ENCODE data around the gene CZIB. TPM values are rescaled to one million over a fixed set of nuclear protein-coding genes. Genes with fewer than 3 reads are reported as not detected.
A peak's percentile ranks its signal among the peaks of the same experiment; 100 is the strongest.

CZIB gene
- total and polyA plus RNA-seq, 2 of the 4 experiments (the other 2 are of a cell fraction) = 41.0 to 58.9 TPM

- peak overlapping the region; percentile 67 for H2AK9ac ChIP-seq (replicated peaks; ENCODE audit: low read depth, low read length, poor library complexity)
- TF ChIP-seq BHLHE40 (IDR thresholded peaks at IDR 0.05; ENCODE audit: low read depth, low read length) = peak; percentile 48; the same call in 1 of the 2 replicates
- TF ChIP-seq RCOR1 (IDR thresholded peaks at IDR 0.05; ENCODE audit: insufficient replicate concordance, low read length) = no peak
- H2BK120ac ChIP-seq (ENCODE audit: low read depth, low read length) = peak overlapping the region; percentile 90
- H3K4me1 ChIP-seq (ENCODE audit: control insufficient read depth, insufficient read depth, low read length) = peaks cover 30% of the 10 kb centered on the region
- peak overlapping the region; percentile 30 for H3K14ac ChIP-seq (replicated peaks; ENCODE audit: low read depth, low read length)
- H2BK20ac ChIP-seq (ENCODE audit: low read depth, low read length) = peak overlapping the region; percentile 79
- dilution Hi-C loops (cut with HindIII; ENCODE audit: low sequenced_read_pairs, unreplicated experiment) (no loop called here), intact Hi-C loops (cut with micrococcal nuclease) (loop anchor here (5.0 to 10.0 kb wide), 3 partner anchors 172 to 347 kb away; partner anchors contain the start of genes ECHDC2, SCP2 and ZYG11A), in situ Hi-C loops (cut with MboI; ENCODE audit: low sequenced_read_pairs) (loop anchor here (10.0 kb wide), 2 partner anchors 284 to 484 kb away; no protein-coding TSS in a partner anchor)
- BruUV-seq (replicated peaks) = no TSS peak
- H2AK5ac ChIP-seq (ENCODE audit: low read depth, low read length) = peak overlapping the region; percentile 29
- peaks cover 22% of the 10 kb centered on the region for H3K9me1 ChIP-seq (ENCODE audit: insufficient read depth, low read length)
- ATAC-seq (ENCODE audit: low read depth) (peak; percentile 50), DNase-seq (peak; percentile 58)
- H4K20me1 ChIP-seq (ENCODE audit: insufficient read depth, low read length) = no peaks in the 10 kb centered on the region
- H2BK15ac ChIP-seq (ENCODE audit: low read depth, low read length) = peak overlapping the region; percentile 74; the same call in 2 of the 3 replicates
- no peaks in the 10 kb centered on the region for H3K79me1 ChIP-seq (ENCODE audit: low read depth in 1 of 2, low read length in 2 of 2)
- H4K91ac ChIP-seq (ENCODE audit: insufficient read depth, low read depth, low read length) = peak overlapping the region; percentile 64; the same call in 1 of the 2 replicates
- no peak overlapping the region for H3K4me3 ChIP-seq (ENCODE audit: insufficient read depth, low read depth, low read length)
- ChIA-PET POLR2A (ENCODE audit: unreplicated experiment) (no interaction called here), CTCF (no interaction called here)
- no peaks in the 10 kb centered on the region for H3K27me3 ChIP-seq (ENCODE audit: control insufficient read depth, insufficient read depth, low read length)
- no CpG with 5 or more reads among the region's 5 CpGs for WGBS, 2 experiments (ENCODE audit: extremely low coverage in 2 of 2, insufficient read length in 1 of 2)
- H2BK5ac ChIP-seq (ENCODE audit: low read depth, low read length, poor library complexity, severe bottlenecking) = peak overlapping the region; percentile 59
- peak overlapping the region; percentile 18; the same call in 1 of the 2 replicates for H3K4me2 ChIP-seq (ENCODE audit: low read depth, low read length)
- H3K27ac ChIP-seq (ENCODE audit: insufficient read depth, low read length) = peak overlapping the region; percentile 62; the same call in 1 of the 2 replicates
- H3K9ac ChIP-seq (ENCODE audit: low read depth, low read length) = no peak overlapping the region
- peak overlapping the region; percentile 63 to 75; a peak in 3 of 4 replicates for H4K8ac ChIP-seq (ENCODE audit: low read depth in 2 of 2, low read length in 2 of 2)
- peak overlapping the region; percentile 85; the same call in 1 of the 2 replicates for H3K23ac ChIP-seq (ENCODE audit: low read depth, low read length)
- H4K5ac ChIP-seq (ENCODE audit: low read depth, low read length) = peak overlapping the region; percentile 80
- no peaks in the 10 kb centered on the region for H3K36me3 ChIP-seq (ENCODE audit: control insufficient read depth, insufficient read depth, low read length)
- H3K9me3 ChIP-seq (ENCODE audit: control insufficient read depth, insufficient read depth, low read length) = no peaks in the 10 kb centered on the region
- peak overlapping the region; percentile 91 for H3K4ac ChIP-seq (ENCODE audit: low read depth, low read length)
- peak overlapping the region; percentile 39; the same call in 1 of the 2 replicates for H3K56ac ChIP-seq (ENCODE audit: extremely low read depth, insufficient read depth, low read length)
- H2AFZ ChIP-seq (replicated peaks; ENCODE audit: low read length, poor library complexity) = peak overlapping the region; percentile 29
- H3K18ac ChIP-seq (ENCODE audit: low read depth, low read length) = peak overlapping the region; percentile 83
Measured at GRCh38 chr1:53189061-53189460, 31.4 kb downstream of the CZIB start.

Measured in IMR-90 (cell line).